HCT116 (cell line): Measurements from ENCODE around the gene TENM4. TPM values are rescaled to one million over a fixed set of nuclear protein-coding genes. Genes with fewer than 3 reads are reported as not detected.

Experiments
- ATAC-seq: fragments of 200-7000 bp; cut with Tn5 transposase; 2 replicates; pipeline ENCODE4 v1.9.1; 2020; ENCODE audit warnings: mild to moderate bottlenecking, moderate library complexity
- BruUV-seq: library from RNA; stranded (reverse); fragments of 400-500 nt; replicated peaks from 2 replicates; lab custom pipeline; 2021; lab: Mats Ljungman, UMichigan
- CTCF ChIA-PET: fragments of 300-600 bp; sonication (Branson Sonifier 250); formaldehyde crosslinking; loops from one replicate; lab custom pipeline; 2021; ENCODE audit warnings: antibody characterized with exemption; lab: Charles Lee
- POLR2A ChIA-PET: fragments of 300-600, 350-600 bp; sonication (Branson Sonifier 250); formaldehyde crosslinking; loops from one replicate; lab custom pipeline; 2021; ENCODE audit warnings: antibody characterized with exemption; lab: Charles Lee
- RAD21 ChIA-PET, 2 experiments: fragments of 300-600 bp; sonication (Branson Sonifier 250); formaldehyde crosslinking; loops; one replicate each; lab custom pipeline; 2023; ENCODE audit warnings: low total read pairs in 2 of 2; ENCODE audit not compliant: uncharacterized antibody in 2 of 2, unreplicated experiment in 2 of 2, low non-redundant PET in 1 of 2; lab: Charles Lee
- DNase-seq: peaks from one replicate; pipeline ENCODE4 v3.0.0-alpha.2; 2010; ENCODE audit warnings: low read depth, low spot score
- H2AFZ ChIP-seq: fragments of 200-600 bp; shearing (Covaris generic), sonication (generic); 2 replicates; pipeline ENCODE4 v1.6.1; 2017; ENCODE audit warnings: low read depth, mixed run types, mixed read lengths, antibody characterized with exemption, low read length; ENCODE audit not compliant: poor library complexity, severe bottlenecking
- H3K27ac ChIP-seq: 2 replicates; pipeline ENCODE4 v1.5.1; 2012; ENCODE audit warnings: low read depth, low read length
- H3K27me3 ChIP-seq: fragments of 200-600 bp; sonication (generic); 2 replicates; pipeline ENCODE4 v1.6.1; 2016; ENCODE audit warnings: mixed run types, low read length, mixed read lengths; ENCODE audit not compliant: insufficient read depth
- H3K36me3 ChIP-seq, 2 experiments: fragments of 200-500 bp in 1 of 2; fragments of 200-600 bp in 1 of 2; sonication (Bioruptor generic) in 1 of 2; sonication (generic) in 1 of 2; 2 replicates each; pipeline versions ENCODE4 v1.5.1 to v1.6.1; 2014 to 2016; ENCODE audit warnings: low read length in 2 of 2, inconsistent platforms in 1 of 2, mixed read lengths in 1 of 2, mixed run types in 1 of 2; ENCODE audit not compliant: insufficient read depth in 2 of 2, control insufficient read depth in 1 of 2
- H3K4me1 ChIP-seq, 2 experiments: fragments of 200-600 bp in 1 of 2; sonication (generic) in 1 of 2; 2 replicates each; pipeline versions ENCODE4 v1.5.1 to v1.6.1; 2012 to 2017; ENCODE audit warnings: low read length in 2 of 2, inconsistent platforms in 1 of 2, mild to moderate bottlenecking in 1 of 2, mixed read lengths in 1 of 2, mixed run types in 1 of 2, moderate library complexity in 1 of 2; ENCODE audit not compliant: insufficient read depth in 2 of 2, control insufficient read depth in 1 of 2
- H3K4me2 ChIP-seq: fragments of 200-600 bp; sonication (generic); 2 replicates; pipeline ENCODE4 v1.6.1; 2017; ENCODE audit warnings: mixed run types, low read length, mixed read lengths
- H3K4me3 ChIP-seq, 2 experiments: fragments of 200-600 bp in 1 of 2; sonication (generic) in 1 of 2; replicated peaks in 1 of 2; 2 replicates each; pipeline ENCODE4 v1.5.1; 2011 to 2016; ENCODE audit warnings: low read length in 2 of 2, control low read depth in 1 of 2, low read depth in 1 of 2, mild to moderate bottlenecking in 1 of 2, mixed read lengths in 1 of 2, mixed run types in 1 of 2
- H3K79me2 ChIP-seq: fragments of 200-600 bp; sonication (generic); 2 replicates; pipeline ENCODE4 v1.6.1; 2017; ENCODE audit warnings: mild to moderate bottlenecking, mixed run types, low read length, moderate library complexity, mixed read lengths; ENCODE audit not compliant: insufficient read depth
- H3K9ac ChIP-seq: fragments of 200-600 bp; sonication (generic); 2 replicates; pipeline ENCODE4 v1.6.1; 2016; ENCODE audit warnings: low read length, mixed read lengths
- H3K9me2 ChIP-seq: fragments of 200-600 bp; sonication (generic), shearing (Covaris generic); 2 replicates; pipeline ENCODE4 v1.6.1; 2017; ENCODE audit warnings: mixed run types, mild to moderate bottlenecking, moderate library complexity; ENCODE audit not compliant: insufficient read depth
- H3K9me3 ChIP-seq, 2 experiments: fragments of 200-500 bp in 1 of 2; fragments of 200-600 bp in 1 of 2; sonication (Bioruptor generic) in 1 of 2; sonication (generic) in 1 of 2; 2 replicates each; pipeline ENCODE4 v1.6.1; 2014 to 2017; ENCODE audit warnings: low read length in 2 of 2, mixed read lengths in 2 of 2, inconsistent platforms in 1 of 2, low read depth in 1 of 2, mild to moderate bottlenecking in 1 of 2, mixed run types in 1 of 2, moderate library complexity in 1 of 2; ENCODE audit not compliant: control insufficient read depth in 1 of 2, insufficient read depth in 1 of 2
- H4K20me1 ChIP-seq: fragments of 200-600 bp; sonication (generic), shearing (Covaris generic); 2 replicates; pipeline ENCODE4 v1.6.1; 2017; ENCODE audit warnings: mixed run types, mild to moderate bottlenecking, moderate library complexity; ENCODE audit not compliant: insufficient read depth
- CBX3 ChIP-seq: IDR thresholded peaks from 2 replicates; pipeline ENCODE4 v1.6.1; 2012; ENCODE audit warnings: low read depth
- FOSL1 ChIP-seq: IDR thresholded peaks from 2 replicates; pipeline ENCODE4 v1.6.1; 2012; ENCODE audit warnings: low read depth
- TCF7L2 ChIP-seq: IDR thresholded peaks from 2 replicates; pipeline ENCODE4 v1.7.0; 2011; ENCODE audit warnings: borderline replicate concordance, inconsistent platforms; ENCODE audit not compliant: insufficient read depth, insufficient read length; ENCODE audit errors: extremely low read depth
- YY1 ChIP-seq: IDR thresholded peaks from 2 replicates; pipeline ENCODE4 v1.6.1; 2011; ENCODE audit warnings: low read length, low read depth, moderate library complexity, mild to moderate bottlenecking; ENCODE audit not compliant: insufficient replicate concordance; ENCODE audit errors: extremely low read depth
- ZFX ChIP-seq: fragments of 450-650 bp; IDR thresholded peaks from 2 replicates; pipeline ENCODE4 v1.6.1; 2017
- intact Hi-C: fragments of 100-400 bp; cut with micrococcal nuclease; formaldehyde crosslinking; loops from 2 replicates; pipeline ENCODE4 v1.10.0; 2022
- total RNA-seq: library from RNA; stranded (reverse); gene quantifications from one replicate; pipeline ENCODE4 v1.2.1, GENCODE V29; 2021; ENCODE audit not compliant: unreplicated experiment
- TF ChIP-seq, protein P1 (sequence below), 3 experiments: fragments of 200-600 bp in 1 of 3; sonication (generic) in 1 of 3; IDR thresholded peaks in 2 of 3; conservative IDR thresholded peaks in 1 of 3; 2 replicates each; pipeline ENCODE4 v1.5.1; 2012 to 2017; ENCODE audit warnings: low read depth in 2 of 3, low read length in 2 of 3, antibody characterized with exemption in 1 of 3, borderline replicate concordance in 1 of 3, control low read depth in 1 of 3, mild to moderate bottlenecking in 1 of 3, mixed read lengths in 1 of 3, mixed run types in 1 of 3, moderate library complexity in 1 of 3; ENCODE audit not compliant: insufficient read depth in 1 of 3
- TF ChIP-seq, protein P2 (sequence below): IDR thresholded peaks from 2 replicates; pipeline ENCODE4 v1.6.1; 2012

TENM4 gene
- total RNA-seq, 1 experiment from 2014 or later = 0.05 TPM

DNA sequence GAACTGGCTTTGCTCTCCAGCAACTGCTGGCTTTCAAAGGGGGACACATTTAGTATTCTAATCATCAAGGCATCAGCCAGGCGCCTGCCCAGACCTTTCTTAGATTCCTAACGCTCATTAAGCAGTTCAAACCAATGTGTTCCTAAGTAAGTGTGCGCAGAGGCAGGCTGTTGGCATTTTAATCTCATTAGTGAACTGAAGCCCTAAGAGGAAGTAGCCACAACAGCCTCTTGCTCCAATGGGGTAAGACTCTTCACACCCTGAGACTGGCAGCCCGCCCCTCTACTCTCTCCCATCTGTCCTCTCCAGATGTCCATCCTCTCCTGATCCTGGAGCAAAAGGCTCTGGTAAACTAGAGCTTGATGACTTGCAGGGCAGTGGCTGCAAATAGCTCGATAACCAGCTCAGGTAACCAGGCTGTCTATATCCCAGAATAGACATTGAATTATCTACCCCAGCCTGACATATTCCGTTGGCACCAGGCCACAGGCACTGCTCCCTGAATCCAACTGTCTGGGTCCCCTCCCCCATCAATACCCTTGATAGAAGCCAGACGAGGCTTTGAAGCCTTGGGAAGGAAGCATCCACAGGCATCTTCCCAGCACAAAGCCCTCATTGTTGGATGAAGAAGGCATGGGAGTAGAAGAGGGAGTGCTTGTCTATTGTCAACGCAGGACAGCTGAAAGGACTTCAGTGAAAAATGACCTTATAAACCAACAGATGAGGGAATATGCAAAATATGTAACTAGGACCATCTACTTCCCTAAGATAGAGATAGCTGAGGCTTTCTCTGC is 321.1 kb downstream of the TENM4 start:
- RAD21 ChIA-PET = no interaction called here
- H3K79me2 ChIP-seq = no peaks in the 10 kb centered on the region
- intact Hi-C loops = no loop called here
- no peak overlapping the region for H3K4me2 ChIP-seq
- H3K9ac ChIP-seq = no peak overlapping the region
- no peaks in the 10 kb centered on the region for H3K4me1 ChIP-seq
- 0 out of 2 replicates have a peak, but pooled peaks cover 4% of the 10 kb centered on the region for H3K27me3 ChIP-seq
- H2AFZ ChIP-seq = no peak overlapping the region
- H3K9me2 ChIP-seq = no peaks in the 10 kb centered on the region
- DNase-seq (no peak), ATAC-seq (no peak)
- no peaks in the 10 kb centered on the region for H3K9me3 ChIP-seq
- CTCF ChIA-PET = no interaction called here
- no TSS peak for BruUV-seq
- H3K27ac ChIP-seq = no peak overlapping the region
- TF ChIP-seq, protein P1, sequence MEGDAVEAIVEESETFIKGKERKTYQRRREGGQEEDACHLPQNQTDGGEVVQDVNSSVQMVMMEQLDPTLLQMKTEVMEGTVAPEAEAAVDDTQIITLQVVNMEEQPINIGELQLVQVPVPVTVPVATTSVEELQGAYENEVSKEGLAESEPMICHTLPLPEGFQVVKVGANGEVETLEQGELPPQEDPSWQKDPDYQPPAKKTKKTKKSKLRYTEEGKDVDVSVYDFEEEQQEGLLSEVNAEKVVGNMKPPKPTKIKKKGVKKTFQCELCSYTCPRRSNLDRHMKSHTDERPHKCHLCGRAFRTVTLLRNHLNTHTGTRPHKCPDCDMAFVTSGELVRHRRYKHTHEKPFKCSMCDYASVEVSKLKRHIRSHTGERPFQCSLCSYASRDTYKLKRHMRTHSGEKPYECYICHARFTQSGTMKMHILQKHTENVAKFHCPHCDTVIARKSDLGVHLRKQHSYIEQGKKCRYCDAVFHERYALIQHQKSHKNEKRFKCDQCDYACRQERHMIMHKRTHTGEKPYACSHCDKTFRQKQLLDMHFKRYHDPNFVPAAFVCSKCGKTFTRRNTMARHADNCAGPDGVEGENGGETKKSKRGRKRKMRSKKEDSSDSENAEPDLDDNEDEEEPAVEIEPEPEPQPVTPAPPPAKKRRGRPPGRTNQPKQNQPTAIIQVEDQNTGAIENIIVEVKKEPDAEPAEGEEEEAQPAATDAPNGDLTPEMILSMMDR (IDR thresholded peaks at IDR 0.05 in 2 of 3, conservative IDR thresholded peaks at IDR 0.05 in 1 of 3; ENCODE audit: borderline replicate concordance in 1 of 3, insufficient read depth in 1 of 3, low read depth in 2 of 3, low read length in 2 of 3) = no peak
- TF ChIP-seq YY1 = no peak
- no peak for TF ChIP-seq CBX3
- no peak for TF ChIP-seq FOSL1
- TF ChIP-seq ZFX = no peak
- TF ChIP-seq, protein P2, sequence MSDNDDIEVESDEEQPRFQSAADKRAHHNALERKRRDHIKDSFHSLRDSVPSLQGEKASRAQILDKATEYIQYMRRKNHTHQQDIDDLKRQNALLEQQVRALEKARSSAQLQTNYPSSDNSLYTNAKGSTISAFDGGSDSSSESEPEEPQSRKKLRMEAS = no peak
- TF ChIP-seq TCF7L2 = no peak
- TF ChIP-seq, all 23 proteins: peak for 0
- POLR2A ChIA-PET = no interaction called here
- Histone ChIP-seq H3K4me3 (no peak overlapping the region), H4K20me1 (no peaks in the 10 kb centered on the region), H3K36me3 (no peaks in the 10 kb centered on the region)
